GM19099 (cell line): ENCODE measurements around the gene FBXW4.

Source experiments
- POLR2A ChIP-seq: IDR thresholded peaks from 3 replicates; pipeline ENCODE4 v1.6.1; 2011; ENCODE audit warnings: low read depth; ENCODE audit not compliant: insufficient read length; ENCODE audit errors: extremely low read depth

Gene FBXW4

DNA sequence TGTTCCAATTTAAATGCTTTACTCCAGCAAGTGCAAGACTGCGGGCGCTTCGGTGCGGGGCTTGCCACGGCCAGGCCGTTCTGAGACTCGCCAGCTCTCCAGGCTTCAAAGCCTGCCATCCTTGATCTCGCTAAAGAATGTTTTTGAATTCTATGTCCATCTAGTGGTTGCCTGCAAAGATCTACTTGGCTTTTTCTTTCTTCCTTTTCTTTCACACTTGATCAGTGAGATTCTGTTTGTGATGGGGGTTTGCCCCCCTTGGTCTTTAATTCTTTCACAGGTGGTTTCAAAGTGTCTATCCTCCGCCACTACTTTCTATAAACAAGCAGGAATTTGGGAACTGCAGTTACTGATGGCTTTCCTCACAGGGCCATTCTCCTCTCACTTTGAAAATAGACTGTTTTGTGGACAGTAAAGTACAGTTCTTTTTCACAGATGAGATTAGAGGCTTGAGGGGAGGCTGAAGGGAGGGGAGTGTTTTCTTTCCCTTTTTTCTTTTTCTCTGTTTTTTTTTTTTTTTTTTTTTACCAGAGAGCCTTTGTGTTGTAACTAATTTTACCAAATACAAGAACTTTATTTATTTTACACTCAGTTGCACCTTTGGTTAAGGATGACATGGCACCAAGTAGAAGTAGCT lies 15.2 kb upstream of the FBXW4 start:
- no peak for TF ChIP-seq POLR2A

- no peak for TF ChIP-seq POLR2A
Observed at GRCh38 chr10:101709359-101710058, 14.5 kb upstream of the FBXW4 start.

- no peak for TF ChIP-seq POLR2A
Observed at GRCh38 chr10:101708870-101709269, 13.9 kb upstream of the FBXW4 start.

DNA sequence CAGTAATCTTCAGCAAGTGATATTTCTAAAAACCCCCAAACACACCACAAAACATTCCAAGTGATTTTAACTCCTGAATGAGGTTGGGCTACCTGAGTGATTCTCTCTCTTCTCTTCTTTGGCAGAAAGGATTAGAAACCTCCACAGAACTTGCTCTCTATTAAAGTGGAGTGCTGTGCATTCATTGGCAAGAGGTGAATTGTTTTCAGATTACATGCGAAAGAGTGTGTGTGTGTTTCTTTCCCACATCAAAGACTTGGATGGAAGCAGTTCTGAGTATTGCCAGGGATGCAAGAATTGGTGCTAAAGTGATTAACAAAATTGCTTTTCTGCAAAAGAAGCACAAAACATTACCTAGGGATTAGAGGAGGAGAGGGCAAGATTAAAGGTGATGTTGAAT lies 13.1 kb upstream of the FBXW4 start:
- TF ChIP-seq POLR2A, result no peak

GRCh38 chr10:101704331-101704730 lies 9.4 kb upstream of the FBXW4 start:
- TF ChIP-seq POLR2A, result no peak

GRCh38 chr10:101696632-101697031 lies 1.7 kb upstream of the FBXW4 start:
- TF ChIP-seq POLR2A, result no peak

DNA sequence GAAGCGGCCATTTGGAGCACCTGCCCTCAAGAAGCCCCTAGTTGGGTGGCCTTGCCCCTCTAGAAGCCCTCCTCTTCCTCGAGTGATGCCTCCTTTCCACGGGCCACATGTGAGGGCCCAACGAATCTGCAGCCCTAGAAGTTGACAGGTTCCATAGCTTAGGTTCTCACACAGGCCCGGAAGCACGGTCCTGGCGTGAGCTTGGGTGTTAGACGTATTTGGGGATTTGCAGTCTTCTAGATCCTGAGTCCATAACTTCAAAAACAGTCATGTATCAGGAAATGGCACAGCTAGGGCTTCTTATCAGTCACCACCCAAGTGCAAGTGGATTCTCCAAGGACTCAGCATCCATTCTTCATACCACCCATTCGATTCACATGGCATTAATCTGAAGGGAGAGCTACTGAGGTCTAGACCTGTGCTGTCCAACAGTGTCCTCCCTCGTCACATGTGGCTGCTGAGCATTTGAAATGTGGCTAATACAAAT lies 477 bp upstream of the FBXW4 start:
- TF ChIP-seq POLR2A, result no peak

- TF ChIP-seq POLR2A, result peak; percentile 70
Observed at GRCh38 chr10:101693978-101694673, 844 bp downstream of the FBXW4 start.

DNA sequence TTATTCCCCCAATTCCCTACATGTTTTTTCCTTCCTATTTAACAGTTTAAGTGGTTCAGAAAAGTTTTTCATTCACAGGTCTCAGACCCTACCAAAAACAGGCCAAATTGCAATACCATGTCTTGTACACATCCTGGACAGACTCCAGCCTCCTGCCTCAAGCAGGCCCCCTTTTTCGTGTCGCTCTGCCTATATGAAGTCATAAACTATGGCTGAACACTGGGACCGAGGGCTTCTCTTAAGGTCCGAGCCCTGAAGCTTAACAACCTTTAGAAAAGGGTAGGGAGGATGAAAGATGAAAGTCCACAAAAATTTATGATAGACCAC lies 1.4 kb downstream of the FBXW4 start:
- no peak for TF ChIP-seq POLR2A

DNA sequence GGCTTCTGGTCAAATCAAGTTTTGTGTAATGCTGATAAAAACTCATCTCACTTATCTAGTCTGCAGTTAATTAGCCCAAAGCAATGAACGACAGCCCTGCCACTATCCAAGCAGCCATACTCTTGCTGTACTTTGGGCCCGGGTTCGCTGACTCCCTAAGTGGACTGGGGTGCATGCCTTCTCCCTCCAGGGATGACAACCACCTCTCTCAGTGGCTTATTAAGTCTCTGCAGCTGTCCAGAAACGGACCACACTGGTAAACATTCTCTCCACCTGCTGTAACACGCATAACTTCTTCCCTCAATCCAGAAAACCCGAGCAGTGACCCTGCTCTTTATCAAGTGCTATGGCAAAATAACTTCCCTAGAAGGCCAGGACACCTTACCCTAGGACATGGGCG lies 3.9 kb downstream of the FBXW4 start:
- no peak for TF ChIP-seq POLR2A

DNA sequence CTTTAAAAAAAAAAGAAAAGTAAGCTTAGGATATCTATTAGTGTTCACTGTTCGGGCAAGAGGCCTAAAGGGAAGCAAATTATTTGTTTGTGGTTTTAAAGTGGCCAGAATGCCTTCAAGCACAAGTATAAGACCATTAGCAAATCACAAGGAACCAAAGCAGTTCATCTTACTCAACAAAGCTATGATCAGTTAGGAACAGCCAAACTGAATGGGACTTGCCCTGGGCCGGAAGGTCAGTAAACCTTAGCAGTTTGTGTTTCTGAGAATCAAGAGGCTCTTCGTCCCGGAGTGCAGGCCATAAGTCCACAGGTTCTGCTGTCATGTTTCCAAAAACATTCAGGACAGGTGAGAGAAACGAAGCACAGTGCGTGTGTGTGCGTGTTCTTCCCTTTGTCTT lies 4.5 kb downstream of the FBXW4 start:
- no peak for TF ChIP-seq POLR2A

GRCh38 chr10:101687071-101687658 lies 7.8 kb downstream of the FBXW4 start:
- TF ChIP-seq POLR2A, result no peak

DNA sequence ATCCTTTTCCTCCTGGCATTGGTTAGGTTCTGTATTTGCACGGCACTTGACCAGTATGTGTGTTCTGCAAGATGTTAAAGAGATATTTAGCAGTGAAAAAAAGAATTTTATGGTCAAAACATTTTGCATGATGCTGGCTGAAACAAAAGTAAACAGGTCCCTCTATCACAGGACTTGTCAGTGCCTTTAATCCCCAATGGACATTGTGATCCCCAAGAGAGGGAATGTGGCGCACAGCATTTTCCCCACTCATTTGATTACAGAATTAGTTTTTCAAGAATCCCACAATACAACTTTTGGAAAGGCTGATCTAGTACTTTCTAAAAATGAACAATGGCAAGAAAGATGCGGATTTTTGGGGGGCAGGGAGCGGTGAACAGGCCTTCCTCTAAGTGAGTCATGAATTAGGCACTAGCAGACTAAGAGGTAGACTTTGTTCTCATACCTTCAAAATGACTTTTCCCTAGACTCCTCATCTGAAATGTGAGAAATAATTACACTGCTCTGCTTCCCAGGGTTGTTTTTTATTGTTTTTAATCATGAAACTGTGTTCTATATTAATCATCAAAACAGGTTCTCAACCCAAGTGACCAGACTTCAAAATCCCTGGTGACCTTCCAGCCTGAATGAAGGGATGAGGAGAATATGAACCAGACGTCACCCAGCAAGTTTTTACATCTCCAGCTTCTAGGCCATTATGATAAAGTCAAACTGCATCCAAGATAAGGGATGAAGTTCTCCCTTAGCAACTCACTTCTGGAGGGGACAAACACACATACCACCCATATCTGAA lies 8.6 kb downstream of the FBXW4 start:
- TF ChIP-seq POLR2A, result no peak

DNA sequence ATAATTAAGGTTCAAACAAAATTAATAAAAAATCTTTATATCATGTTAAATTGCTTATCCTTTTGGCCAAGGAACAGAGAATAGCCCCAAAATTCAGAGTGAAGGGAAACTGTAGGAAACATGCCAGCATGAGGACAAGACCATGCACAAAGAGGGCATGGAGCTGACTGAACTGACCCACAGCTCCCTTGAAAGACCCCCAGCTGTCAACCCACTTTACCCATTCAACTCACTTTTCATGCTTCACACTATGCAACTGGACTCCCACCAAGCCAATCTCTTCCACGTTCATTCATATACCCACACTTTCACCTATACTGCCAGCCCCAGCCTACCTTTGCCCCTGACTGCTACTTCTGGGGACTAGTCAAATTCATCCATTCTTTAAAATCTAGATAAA lies 10.2 kb downstream of the FBXW4 start:
- TF ChIP-seq POLR2A, result no peak

GRCh38 chr10:101683276-101683675 lies 11.7 kb downstream of the FBXW4 start:
- no peak for TF ChIP-seq POLR2A

DNA sequence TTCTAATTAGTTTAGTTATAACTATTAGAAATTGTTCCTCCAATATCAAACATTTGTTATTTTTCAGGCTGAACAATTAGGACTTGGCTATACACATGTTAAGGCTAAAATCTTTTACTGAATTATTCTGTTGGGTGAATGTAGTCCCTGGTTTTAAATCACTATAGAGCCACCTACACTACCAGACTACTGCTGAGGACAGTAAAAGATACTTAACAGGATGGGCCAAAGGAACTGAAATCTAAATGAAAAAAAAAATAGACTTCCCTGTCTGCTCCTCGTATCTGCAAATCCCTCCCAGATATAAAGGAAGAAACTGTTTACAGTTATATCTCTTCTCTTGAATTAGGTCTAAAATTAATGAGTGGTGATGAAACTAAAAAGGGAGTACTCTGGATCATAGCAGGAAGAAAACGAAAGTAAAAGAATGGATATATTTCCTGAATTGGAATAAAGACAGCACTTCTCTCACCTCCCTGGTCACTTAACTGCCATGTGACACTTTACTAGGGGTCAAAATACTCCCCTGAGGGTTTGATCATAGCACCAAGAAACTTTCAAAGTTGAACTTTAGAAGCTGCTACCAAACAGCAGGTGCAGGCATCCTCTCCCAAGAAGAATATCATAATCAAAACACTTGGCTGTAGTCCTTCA lies 12.7 kb downstream of the FBXW4 start:
- no peak for TF ChIP-seq POLR2A
